GM08714 (cell line): Measurements from ENCODE around the gene OPRL1.
A peak's percentile ranks its signal among the peaks of the same experiment; 100 is the strongest.

Experiments
- H3K4me3 ChIP-seq: fragments of 200-500 bp; sonication (Bioruptor generic); 2 replicates; pipeline ENCODE4 v1.5.1; 2014; ENCODE audit warnings: mild to moderate bottlenecking, low read length, inconsistent platforms
- ZNF274 ChIP-seq: IDR thresholded peaks from 2 replicates; pipeline ENCODE4 v1.6.1; 2012; ENCODE audit warnings: mild to moderate bottlenecking, low read depth, low read length

Gene OPRL1

DNA sequence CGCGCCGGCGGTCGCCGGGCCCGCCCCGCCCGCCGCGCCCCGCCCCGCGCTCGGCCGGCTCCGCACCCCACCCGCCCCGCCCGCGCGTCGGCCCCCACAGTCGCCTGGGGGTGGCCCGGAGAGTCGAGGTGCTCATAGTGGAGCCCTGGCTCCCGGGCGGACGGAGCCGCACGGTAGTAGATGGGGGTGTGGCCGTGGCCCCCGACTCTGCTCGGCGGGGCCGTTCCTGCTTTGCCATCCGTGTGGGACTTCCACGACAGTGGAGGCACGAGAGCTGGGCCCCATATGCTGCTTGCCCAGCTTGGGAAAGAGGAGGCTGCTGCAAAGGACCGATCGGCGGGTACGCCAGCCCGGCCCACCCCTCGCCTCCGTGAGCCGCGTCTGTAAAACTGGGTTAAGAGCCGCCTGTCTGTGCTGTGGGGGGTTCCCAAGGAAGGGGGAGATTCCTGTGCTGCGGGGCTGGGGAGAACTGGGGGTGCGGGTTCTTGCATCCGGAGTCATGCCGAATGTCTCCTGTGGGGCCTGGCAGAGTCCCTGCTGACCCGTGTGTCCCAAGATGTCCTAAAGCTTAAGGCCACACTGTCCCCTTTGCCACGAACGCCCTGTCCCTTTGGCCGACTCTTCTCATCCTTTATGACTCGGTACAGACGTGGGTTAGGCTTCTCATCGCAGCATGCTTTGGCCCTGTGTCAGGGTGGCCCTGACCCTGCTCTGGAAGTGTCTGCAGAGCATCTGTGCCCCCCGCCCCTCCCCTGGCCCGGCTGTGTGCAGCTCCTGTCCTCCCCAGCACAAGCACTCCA lies at the start of gene OPRL1:
OPRL1 (plus strand) TSS at position 70 of the 800 bp plus-strand sequence. CDS start 12,639 bp downstream, outside the sequence.
- H3K4me3 ChIP-seq: peak within 1 kb of the TSS; percentile 92
- TF ChIP-seq ZNF274: no peak

DNA sequence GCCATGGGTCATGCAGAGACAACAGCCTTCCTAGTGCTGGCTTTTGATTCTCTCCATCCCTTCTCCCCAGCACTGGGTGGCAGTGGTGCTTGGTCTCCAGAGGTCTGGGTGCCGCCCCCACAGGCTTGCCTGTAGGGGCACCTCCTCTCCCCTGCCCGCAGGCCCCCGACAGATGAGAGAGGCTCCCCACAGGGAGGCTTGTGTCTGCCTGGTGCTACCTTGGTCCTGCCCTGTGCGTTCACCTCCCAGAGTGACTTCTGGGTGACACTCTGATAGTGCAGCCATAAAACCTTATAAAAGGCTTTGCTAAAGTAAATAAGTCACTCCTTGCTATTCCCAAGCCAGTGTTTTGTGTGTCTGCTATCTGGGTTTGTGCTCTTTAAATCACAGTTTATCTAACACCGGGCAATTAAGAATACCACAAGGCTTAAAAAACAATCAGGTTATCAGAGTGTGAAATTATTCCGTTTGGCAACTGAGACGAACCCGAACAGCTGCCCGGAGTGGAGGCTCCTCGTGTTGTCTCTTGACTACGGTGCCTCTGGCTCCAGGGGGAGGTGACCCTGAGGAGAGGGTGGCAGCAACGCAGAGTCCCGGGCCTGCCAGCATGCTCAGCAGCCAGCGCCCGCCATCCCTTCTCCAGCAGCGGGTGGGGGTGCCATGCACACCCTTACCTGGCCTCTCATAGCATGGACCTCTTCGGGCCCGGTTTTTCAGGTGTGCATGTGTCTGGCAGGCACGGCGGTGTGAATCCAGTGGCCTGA lies 49.3 kb upstream of the OPRL1 start:
- no peak for TF ChIP-seq ZNF274
- no peak overlapping the region for H3K4me3 ChIP-seq

DNA sequence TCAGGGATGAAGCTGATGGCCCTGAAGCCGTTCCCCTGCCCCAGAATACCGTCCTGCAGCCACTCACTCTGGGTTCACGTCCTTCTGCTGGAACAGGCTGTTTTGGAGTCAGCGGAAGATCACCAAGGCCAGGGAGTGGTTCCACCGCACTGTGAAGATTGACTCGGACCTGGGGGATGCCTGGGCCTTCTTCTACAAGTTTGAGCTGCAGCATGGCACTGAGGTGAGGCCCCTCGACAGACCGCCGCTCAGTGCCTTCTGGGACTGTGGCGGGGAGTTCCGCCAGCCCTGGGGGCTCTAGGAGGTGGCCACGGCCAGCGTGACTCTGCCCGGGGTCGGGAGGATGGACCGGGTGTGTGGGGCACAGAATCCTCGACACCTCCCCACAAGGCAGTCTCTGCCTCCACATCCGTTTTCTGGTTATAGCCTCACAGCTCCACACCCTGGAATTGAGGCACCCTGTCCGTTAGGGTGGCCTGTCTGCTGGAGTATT lies 48.0 kb upstream of the OPRL1 start:
- H3K4me3 ChIP-seq: no peak overlapping the region
- no peak for TF ChIP-seq ZNF274

DNA sequence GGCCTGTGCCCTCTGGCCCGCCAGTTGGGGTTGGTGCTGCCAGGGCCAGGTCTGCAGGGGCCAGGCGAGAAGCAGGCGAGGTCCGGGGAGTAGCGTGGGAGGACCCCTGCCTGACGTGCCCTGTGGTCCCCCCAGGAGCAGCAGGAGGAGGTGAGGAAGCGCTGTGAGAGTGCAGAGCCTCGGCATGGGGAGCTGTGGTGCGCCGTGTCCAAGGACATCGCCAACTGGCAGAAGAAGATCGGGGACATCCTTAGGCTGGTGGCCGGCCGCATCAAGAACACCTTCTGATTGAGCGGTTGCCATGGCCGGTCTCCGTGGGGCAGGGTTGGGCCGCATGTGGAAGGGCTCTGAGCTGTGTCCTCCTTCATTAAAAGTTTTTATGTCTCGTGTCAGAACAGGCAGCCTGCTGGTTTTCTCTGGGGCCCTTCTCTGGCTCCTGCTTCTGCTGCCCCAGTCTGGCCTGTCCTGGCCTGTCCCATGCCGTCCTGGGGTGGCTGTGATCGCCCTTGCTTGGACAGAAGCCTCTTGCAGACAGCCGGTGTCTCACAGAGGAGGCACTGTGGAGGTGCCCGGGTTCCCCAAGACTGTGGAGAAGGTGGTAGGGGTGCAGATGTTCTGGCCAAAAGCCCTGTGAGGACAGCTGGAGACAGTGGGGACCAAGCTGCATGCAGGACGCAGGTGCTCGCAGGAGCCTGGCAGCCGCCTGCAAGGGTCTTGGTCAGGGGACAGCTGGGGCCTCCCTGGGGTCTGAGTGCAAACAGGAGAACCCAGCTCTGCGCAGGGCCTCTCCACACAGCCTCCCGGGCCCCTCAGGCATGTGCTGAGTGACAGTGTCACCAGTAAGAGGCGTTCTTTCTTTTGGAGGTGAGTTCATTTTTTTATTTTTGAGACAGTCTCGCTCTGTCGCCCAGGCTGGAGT lies 46.9 kb upstream of the OPRL1 start:
- H3K4me3 ChIP-seq: no peak overlapping the region
- no peak for TF ChIP-seq ZNF274

DNA sequence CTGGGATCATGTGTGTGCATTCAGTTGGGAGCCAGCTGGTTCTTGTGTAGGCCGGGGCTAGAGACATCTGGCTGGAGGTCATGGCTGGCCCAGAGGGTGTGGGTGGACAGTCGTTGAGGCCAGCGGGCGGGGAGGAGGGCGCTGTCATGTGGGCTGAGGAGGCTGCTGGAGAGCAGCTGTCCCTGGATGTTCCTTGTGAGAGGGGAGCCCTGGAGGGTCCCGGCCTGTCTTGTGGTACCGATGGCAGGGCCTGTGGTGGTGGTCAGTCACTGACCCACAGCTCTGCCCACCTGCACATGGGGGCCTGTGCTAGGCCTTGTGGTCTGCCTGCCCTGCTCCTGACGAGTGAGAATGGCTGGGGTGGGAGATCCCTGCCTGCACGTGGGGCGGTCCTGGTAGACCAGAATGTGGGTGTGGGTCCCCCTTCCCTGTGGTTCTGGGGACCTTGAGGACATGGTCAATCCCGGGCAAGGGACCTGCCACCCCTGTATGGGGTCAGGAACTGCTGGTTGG lies 45.8 kb upstream of the OPRL1 start:
- no peak for TF ChIP-seq ZNF274
- no peak overlapping the region for H3K4me3 ChIP-seq

DNA sequence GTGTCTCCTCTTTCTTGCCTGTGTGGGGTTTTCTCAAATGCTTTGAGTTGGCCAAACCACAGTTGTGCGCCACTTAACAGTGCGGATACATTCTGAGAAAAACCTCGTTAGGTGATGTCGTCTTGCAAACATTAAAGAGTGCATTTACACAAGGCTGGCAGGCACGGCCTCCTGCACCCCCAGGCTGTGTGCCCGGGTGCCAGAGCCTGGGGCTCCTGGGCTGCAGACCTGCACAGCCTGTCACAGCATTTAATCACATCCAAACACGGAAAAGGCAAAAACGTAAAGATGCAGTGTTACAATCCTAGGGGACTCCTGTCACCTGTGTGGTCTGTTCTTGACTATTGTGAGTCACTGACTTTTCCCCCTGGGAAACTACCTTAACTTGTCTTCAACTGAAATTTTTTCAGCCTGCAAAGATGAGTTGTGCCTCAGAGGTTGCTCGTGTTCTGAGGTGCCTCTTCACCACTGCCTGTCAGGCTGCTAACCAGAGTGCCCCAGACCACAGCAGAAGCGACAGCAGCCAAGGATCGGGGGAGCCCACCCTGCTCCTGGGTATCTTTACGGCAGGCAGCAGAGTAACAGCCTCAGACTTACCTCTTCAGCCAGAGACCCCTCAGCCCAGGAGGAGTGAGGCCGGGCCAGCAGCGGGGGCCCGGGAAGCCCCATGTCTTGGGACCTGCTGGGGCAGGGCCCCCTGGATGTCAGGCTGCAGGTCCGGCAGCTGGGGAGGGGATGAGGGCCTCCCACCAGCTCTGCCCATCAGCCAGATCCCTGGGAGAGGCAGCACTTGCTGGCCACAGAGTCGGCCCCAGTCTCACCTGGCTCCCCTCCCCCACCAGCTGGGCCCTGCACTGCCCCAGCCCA lies 44.6 kb upstream of the OPRL1 start:
- no peak for TF ChIP-seq ZNF274
- no peak overlapping the region for H3K4me3 ChIP-seq

DNA sequence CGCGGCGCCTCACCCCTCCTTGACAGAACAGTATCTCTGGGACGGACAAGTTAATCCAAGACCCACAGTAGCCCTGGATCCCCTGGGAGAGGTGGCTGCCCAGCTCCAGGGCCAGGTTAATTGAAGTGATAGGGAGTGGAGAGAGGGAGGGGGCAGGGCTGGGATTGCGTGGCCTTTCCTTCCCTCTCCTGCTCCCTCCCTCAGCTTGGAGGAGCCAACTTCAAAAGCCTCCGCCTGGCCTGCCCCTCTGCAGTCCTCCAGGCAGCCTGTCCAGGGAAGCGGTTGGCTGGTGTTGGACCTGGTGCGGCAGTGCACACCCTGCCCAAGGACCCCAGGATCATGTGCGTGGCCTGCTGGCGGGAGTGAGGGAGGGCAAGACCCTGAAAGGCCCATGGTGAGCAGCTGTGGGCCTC lies 43.9 kb upstream of the OPRL1 start, which contains the start of gene C20orf204:
C20orf204 (plus strand) TSS at position 250 of the 413 bp plus-strand sequence; CDS start at position 392, 142 bp downstream.
- no peak for TF ChIP-seq ZNF274
- no peak within 1 kb of the TSS for H3K4me3 ChIP-seq

DNA sequence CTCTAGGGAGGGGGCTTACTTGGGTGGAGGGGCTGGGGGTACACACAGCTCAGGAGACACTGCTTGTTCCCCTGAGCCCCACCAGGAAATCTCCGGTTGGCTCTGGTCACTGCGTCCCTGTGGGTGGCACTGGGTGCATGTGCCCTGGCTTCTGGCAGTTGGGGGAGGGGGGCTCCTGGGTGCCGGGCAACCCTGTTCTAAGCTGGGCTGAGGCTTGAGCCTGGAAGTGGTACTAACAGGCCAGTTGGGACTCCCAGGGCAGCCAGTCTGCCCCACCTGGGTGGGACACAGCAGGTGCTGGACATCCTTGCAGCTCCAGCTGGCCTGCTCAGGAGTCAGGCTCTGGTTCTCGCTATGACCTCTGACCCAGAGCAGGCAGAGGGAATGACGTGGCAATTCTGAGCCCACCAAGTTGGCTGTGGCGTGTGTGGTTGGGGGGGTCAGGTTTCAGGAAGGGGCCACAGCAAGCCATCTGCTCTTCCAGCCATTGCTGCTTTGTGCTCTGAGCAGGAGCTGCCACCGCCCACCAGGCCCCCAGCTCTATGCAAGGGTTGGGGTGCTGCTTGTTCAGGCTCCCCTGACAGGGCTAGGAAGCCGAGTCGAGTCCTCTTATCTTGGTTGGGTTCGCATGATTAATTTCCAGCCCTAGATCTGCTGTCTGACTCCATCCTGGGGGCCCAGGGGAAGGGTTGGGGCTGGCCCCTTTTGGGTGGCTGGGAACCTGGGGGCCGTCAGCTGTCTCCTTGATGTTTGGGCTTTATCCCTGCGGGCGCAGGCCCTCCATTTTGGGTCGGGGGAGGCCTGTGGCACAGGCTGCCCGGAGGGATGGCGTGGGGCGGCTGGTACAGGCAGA lies 43.3 kb upstream of the OPRL1 start:
- TF ChIP-seq ZNF274: no peak
- H3K4me3 ChIP-seq: no peak overlapping the region

DNA sequence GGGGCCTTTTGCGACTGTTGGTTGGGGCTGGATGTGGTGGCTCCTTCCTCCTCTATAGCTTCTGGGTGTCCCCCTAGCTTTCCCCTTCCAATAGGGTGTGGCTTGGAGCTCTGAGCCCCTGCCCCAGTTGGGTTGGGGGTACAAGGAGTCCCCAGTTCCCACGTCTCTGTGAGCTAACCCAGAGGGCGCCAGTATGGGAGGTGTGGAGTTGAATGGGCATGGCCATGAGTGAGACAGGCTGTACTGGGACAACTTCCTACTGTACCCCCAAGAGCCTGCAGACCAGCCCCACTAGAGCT lies 42.7 kb upstream of the OPRL1 start:
- TF ChIP-seq ZNF274: no peak
- no peak overlapping the region; the same call in 1 of the 2 replicates for H3K4me3 ChIP-seq

DNA sequence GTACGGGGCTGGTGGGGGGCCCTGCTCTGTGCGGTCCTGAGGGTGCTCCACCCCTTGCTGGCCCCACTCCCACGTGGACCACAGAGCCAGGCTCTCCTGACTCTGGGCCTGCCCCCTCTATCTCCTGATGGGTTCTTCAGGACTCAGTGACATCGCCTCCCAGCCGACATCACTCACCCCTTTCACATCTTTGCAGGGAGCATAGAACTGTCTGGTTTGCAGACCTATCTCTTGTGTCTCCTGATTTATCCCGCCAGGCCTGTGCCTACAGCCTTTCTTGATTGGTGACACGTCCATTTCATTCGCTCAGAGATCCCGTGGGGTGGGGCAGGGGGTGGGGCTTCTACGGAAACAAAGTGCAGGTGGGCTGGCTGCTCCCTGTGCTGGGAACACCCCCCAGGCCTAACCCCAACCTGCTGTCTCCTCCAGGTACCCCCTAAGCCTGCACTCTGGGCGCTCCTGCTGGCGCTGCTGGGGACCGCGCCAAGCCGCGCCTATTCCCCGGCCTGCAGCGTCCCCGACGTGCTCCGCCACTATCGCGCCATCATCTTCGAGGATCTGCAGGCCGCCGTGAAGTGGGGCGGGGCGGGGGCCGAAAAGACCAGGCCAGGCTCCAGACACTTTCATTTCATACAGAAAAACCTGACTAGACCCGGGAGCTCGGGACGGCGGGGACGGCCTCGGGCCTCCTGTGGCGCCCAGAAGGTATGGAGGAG lies 42.2 kb upstream of the OPRL1 start:
- TF ChIP-seq ZNF274: no peak
- H3K4me3 ChIP-seq: peak overlapping the region; percentile 58; the same call in 1 of the 2 replicates

DNA sequence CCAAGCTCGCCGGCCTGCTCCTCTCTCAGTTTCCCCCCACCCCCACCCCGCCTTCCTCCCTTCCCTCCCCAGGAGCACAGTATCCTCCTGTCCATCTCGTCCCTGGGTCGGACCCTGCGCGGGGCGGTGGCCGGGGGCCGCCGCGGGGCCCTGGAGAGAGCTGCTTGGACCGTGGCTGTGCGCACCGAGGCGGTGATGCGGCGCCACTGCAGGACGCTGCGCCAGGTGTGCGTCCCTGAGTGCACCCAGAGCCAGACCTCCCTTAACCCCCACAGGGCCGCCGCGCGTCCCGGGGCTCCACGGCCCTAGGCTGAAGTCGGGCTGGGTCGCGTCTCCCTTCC lies 41.7 kb upstream of the OPRL1 start:
- peak overlapping the region; percentile 58; the same call in 1 of the 2 replicates for H3K4me3 ChIP-seq
- no peak for TF ChIP-seq ZNF274

DNA sequence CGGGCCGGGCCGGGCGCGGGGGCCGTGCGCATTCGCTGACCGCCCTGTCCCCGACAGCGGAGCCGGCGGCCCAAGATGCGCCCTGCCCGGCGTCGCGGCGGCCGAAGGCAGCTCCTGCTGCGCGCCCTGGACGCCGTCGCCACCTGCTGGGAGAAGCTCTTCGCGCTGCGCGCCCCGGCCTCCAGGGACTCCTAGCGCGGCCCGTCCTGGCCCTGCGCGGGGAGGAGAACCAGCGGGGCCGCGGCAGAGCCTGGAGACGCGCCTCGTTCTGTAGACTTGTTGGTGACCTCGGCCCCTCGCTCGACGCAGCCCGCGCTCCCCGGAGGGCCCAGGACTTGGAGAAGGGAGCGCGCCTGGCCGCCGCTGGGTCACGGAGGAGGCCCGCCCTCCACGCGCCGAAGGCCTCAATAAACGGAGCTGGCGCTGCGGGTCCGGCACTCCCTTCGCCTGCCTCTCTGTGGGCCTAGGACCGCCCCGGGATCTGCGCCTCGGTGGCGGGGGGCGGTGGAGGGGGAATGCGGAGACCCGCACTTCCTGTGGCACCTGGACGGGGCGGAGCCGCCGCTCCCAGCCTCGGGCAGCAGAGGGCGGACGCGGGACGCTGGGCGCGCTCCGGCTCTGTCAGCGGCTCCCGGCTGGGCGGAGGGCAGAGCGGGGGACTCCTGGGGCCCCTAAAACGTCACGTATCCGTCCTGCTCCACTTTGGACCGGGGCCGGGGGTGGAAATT lies 41.2 kb upstream of the OPRL1 start:
- H3K4me3 ChIP-seq: peak overlapping the region; percentile 58; the same call in 1 of the 2 replicates
- TF ChIP-seq ZNF274: no peak
